Tibial nerve (tissue), 4 donors: Measurements from ENCODE around the gene PANK4. TPM values are rescaled to one million over a fixed set of nuclear protein-coding genes. Genes with fewer than 3 reads are reported as not detected.

ENCODE experiments used
- DNase-seq, 2 donors: peaks; one replicate each; pipeline ENCODE4 v3.0.0-alpha.2; 2019; ENCODE audit warnings: low spot score in 2 of 2
- H3K27ac ChIP-seq, 4 donors: fragments of 200-600 bp; sonication (generic) in 3 of 4; one replicate each; pipeline ENCODE4 v1.5.1; 2017 to 2019; ENCODE audit warnings: mild to moderate bottlenecking in 1 of 4
- H3K27me3 ChIP-seq, 2 donors: fragments of 200-600 bp; sonication (generic) in 1 of 2; one replicate each; pipeline versions ENCODE4 v1.5.1 to v1.6.0; 2017 to 2019
- H3K36me3 ChIP-seq, 3 donors: fragments of 200-600 bp; sonication (generic); one replicate each; pipeline ENCODE4 v1.5.1; 2018 to 2019
- H3K4me1 ChIP-seq, 4 donors: fragments of 200-600 bp; sonication (generic) in 3 of 4; one replicate each; pipeline ENCODE4 v1.5.1; 2017 to 2019
- H3K4me3 ChIP-seq, 4 donors: fragments of 200-600 bp; sonication (generic) in 3 of 4; one replicate each; pipeline ENCODE4 v1.5.1; 2017 to 2019; ENCODE audit warnings: mild to moderate bottlenecking in 1 of 4, moderate library complexity in 1 of 4
- H3K9me3 ChIP-seq, 4 donors: fragments of 200-600 bp; sonication (generic) in 3 of 4; one replicate each; pipeline ENCODE4 v1.5.1; 2017 to 2019
- EP300 ChIP-seq, 2 donors: sonication (generic); formaldehyde crosslinking; IDR thresholded peaks; one replicate each; pipeline ENCODE4 v1.6.1; 2017; ENCODE audit warnings: antibody characterized with exemption in 2 of 2, mild to moderate bottlenecking in 1 of 2
- POLR2A ChIP-seq, 2 donors: fragments of 450-650 bp; IDR thresholded peaks; one replicate each; pipeline ENCODE4 v1.6.1; 2017; ENCODE audit warnings: antibody characterized with exemption in 2 of 2, mild to moderate bottlenecking in 2 of 2, moderate library complexity in 2 of 2
- WGBS, 2 donors: methylation state at CpG; one replicate each; pipeline ENCODE4 v1.1.5; 2018; 5-methylcytosine and 5-hydroxymethylcytosine counted together
- total RNA-seq, 4 donors: library from RNA; depleted of rRNA; stranded (reverse); fragments of >200 nt; gene quantifications; one replicate each; pipeline ENCODE4 v1.1.0, GENCODE V29; 2016
- TF ChIP-seq, protein P1 (sequence below), 5 experiments: fragments of 200-600 bp in 3 of 5; fragments of 450-650 bp in 2 of 5; sonication (generic) in 3 of 5; IDR thresholded peaks; one replicate each; pipeline ENCODE4 v1.5.1; 2016 to 2019; ENCODE audit warnings: antibody characterized with exemption in 5 of 5, mild to moderate bottlenecking in 3 of 5, moderate library complexity in 2 of 5

PANK4 gene
- total RNA-seq, 4 donors from 2014 or later, result 14.2 to 50.0 (median 38.1) TPM

GRCh38 chr1:2519729-2520128 lies 6.7 kb downstream of the PANK4 start:
- no peaks in the 10 kb centered on the region for H3K27me3 ChIP-seq
- DNase-seq, result no peak
- H3K27ac ChIP-seq, result no peak overlapping the region
- no peaks in the 10 kb centered on the region for H3K9me3 ChIP-seq
- peaks cover 0 to 17% (median 8%) of the 10 kb centered on the region in 4 donors for H3K4me1 ChIP-seq
- peaks cover 8 to 74% (median 54%) of the 10 kb centered on the region in 3 donors for H3K36me3 ChIP-seq
- TF ChIP-seq, protein P1, sequence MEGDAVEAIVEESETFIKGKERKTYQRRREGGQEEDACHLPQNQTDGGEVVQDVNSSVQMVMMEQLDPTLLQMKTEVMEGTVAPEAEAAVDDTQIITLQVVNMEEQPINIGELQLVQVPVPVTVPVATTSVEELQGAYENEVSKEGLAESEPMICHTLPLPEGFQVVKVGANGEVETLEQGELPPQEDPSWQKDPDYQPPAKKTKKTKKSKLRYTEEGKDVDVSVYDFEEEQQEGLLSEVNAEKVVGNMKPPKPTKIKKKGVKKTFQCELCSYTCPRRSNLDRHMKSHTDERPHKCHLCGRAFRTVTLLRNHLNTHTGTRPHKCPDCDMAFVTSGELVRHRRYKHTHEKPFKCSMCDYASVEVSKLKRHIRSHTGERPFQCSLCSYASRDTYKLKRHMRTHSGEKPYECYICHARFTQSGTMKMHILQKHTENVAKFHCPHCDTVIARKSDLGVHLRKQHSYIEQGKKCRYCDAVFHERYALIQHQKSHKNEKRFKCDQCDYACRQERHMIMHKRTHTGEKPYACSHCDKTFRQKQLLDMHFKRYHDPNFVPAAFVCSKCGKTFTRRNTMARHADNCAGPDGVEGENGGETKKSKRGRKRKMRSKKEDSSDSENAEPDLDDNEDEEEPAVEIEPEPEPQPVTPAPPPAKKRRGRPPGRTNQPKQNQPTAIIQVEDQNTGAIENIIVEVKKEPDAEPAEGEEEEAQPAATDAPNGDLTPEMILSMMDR (IDR thresholded peaks at IDR 0.05), result no peak
- no peak for TF ChIP-seq POLR2A (IDR thresholded peaks at IDR 0.05)
- TF ChIP-seq EP300 (IDR thresholded peaks at IDR 0.05), result no peak
- no peak overlapping the region for H3K4me3 ChIP-seq
- WGBS, 2 donors, result 93 to 94% methylated on average over 24 to 29 of the region's 30 CpGs

- H3K36me3 ChIP-seq, result peaks cover 8 to 80% (median 54%) of the 10 kb centered on the region in 3 donors
- 85 to 90% methylated on average over 25 of the region's 25 CpGs for WGBS, 2 donors
- TF ChIP-seq, protein P1 (IDR thresholded peaks at IDR 0.05), result no peak
- TF ChIP-seq EP300 (IDR thresholded peaks at IDR 0.05), result no peak
- TF ChIP-seq POLR2A (IDR thresholded peaks at IDR 0.05), result no peak
These were observed 7.2 kb downstream of the PANK4 start for GRCh38 chr1:2519029-2519685.

DNA sequence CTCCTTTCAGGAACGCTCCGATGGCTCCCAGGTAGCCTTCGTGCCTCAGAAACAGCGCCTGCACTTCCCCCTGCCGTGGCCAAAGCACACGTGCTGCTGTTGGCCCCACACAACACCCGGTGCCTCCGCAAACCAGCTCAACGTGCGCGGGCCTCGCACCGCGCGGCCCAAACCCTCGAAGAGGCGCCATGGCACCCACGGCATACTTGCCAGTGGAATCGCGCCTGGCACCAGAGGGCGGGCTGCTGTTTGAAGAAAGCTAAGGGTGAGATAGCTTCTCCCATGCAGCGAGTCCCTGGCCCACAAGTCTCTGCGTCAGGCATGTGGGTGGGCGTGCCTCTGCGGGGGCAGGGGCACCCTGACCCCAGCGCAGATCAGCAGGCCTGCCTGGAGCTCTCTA lies 7.9 kb downstream of the PANK4 start:
- no peak overlapping the region for H3K4me3 ChIP-seq
- H3K36me3 ChIP-seq, result peaks cover 9 to 86% (median 58%) of the 10 kb centered on the region in 3 donors
- H3K27ac ChIP-seq, result no peak overlapping the region
- no peak for TF ChIP-seq EP300 (IDR thresholded peaks at IDR 0.05)
- TF ChIP-seq POLR2A (IDR thresholded peaks at IDR 0.05), result no peak
- TF ChIP-seq, protein P1 (IDR thresholded peaks at IDR 0.05), result no peak
- WGBS, 2 donors, result 94 to 95% methylated on average over 22 to 26 of the region's 26 CpGs
- no peak for DNase-seq
- H3K27me3 ChIP-seq, result no peaks in the 10 kb centered on the region
- H3K9me3 ChIP-seq, result no peaks in the 10 kb centered on the region
- peaks cover 0 to 5% (median 0%) of the 10 kb centered on the region in 4 donors for H3K4me1 ChIP-seq

More at GRCh38 chr1:2519029-2519685, 7.2 kb downstream of the PANK4 start:
- no peak overlapping the region for H3K27ac ChIP-seq
- H3K27me3 ChIP-seq, result no peaks in the 10 kb centered on the region
- H3K9me3 ChIP-seq, result no peaks in the 10 kb centered on the region
- no peak for DNase-seq
- H3K4me1 ChIP-seq, result peaks cover 0 to 12% (median 2%) of the 10 kb centered on the region in 4 donors
- H3K4me3 ChIP-seq, result no peak overlapping the region

- no peak overlapping the region for H3K27ac ChIP-seq
- no peak overlapping the region for H3K4me3 ChIP-seq
- no peak for DNase-seq
- WGBS, 2 donors, result 88 to 96% methylated on average over 17 of the region's 17 CpGs
- H3K9me3 ChIP-seq, result no peaks in the 10 kb centered on the region
- no peaks in the 10 kb centered on the region for H3K4me1 ChIP-seq
- H3K36me3 ChIP-seq, result peaks cover 10 to 92% (median 63%) of the 10 kb centered on the region in 3 donors
- no peaks in the 10 kb centered on the region for H3K27me3 ChIP-seq
- TF ChIP-seq EP300 (IDR thresholded peaks at IDR 0.05) (no peak), POLR2A (IDR thresholded peaks at IDR 0.05) (no peak)
- TF ChIP-seq, protein P1 (IDR thresholded peaks at IDR 0.05), result no peak
These were observed 8.4 kb downstream of the PANK4 start for GRCh38 chr1:2517966-2518365.

GRCh38 chr1:2516946-2517345 lies 9.4 kb downstream of the PANK4 start:
- Histone ChIP-seq H3K4me1 (no peaks in the 10 kb centered on the region), H3K4me3 (no peak overlapping the region), H3K9me3 (no peaks in the 10 kb centered on the region), H3K36me3 (peaks cover 10 to 100% (median 64%) of the 10 kb centered on the region in 3 donors), H3K27ac (no peak overlapping the region), H3K27me3 (no peaks in the 10 kb centered on the region)
- no peak for DNase-seq
- 92 to 94% methylated on average over 9 to 14 of the region's 14 CpGs for WGBS, 2 donors
- no peak for TF ChIP-seq POLR2A (IDR thresholded peaks at IDR 0.05)
- no peak for TF ChIP-seq EP300 (IDR thresholded peaks at IDR 0.05)
- TF ChIP-seq, protein P1 (IDR thresholded peaks at IDR 0.05), result no peak
